DND-41 (cell line): ENCODE measurements around the gene CPAMD8.

Experiments
- ATAC-seq: fragments of 200-7000 bp; cut with Tn5 transposase; 3 replicates; pipeline ENCODE4 v1.9.1; 2021; ENCODE audit warnings: low read depth; ENCODE audit not compliant: insufficient read depth
- DNase-seq: peaks from one replicate; pipeline ENCODE4 v3.0.0-alpha.2; 2020
- H2AFZ ChIP-seq: 2 replicates; pipeline ENCODE4 v1.6.0; 2012; ENCODE audit warnings: low read depth, low read length
- H3K27ac ChIP-seq: 2 replicates; pipeline ENCODE4 v1.5.1; 2012; ENCODE audit warnings: low read length, inconsistent platforms
- H3K27me3 ChIP-seq: fragments of 200-600 bp; sonication (generic); 2 replicates; pipeline ENCODE4 v1.6.0; 2012; ENCODE audit warnings: low read length, mild to moderate bottlenecking, inconsistent platforms; ENCODE audit not compliant: insufficient read depth, poor library complexity
- H3K36me3 ChIP-seq: 2 replicates; pipeline ENCODE4 v1.5.1; 2012; ENCODE audit warnings: low read length, inconsistent platforms; ENCODE audit not compliant: insufficient read depth
- H3K4me1 ChIP-seq: 2 replicates; pipeline ENCODE4 v1.5.1; 2012; ENCODE audit warnings: mild to moderate bottlenecking, low read length; ENCODE audit not compliant: insufficient read depth
- H3K4me2 ChIP-seq: 2 replicates; pipeline ENCODE4 v1.6.0; 2012; ENCODE audit warnings: mild to moderate bottlenecking, moderate library complexity, low read length, inconsistent platforms; ENCODE audit not compliant: insufficient read depth
- H3K4me3 ChIP-seq, 2 experiments: fragments of 200-600 bp in 1 of 2; shearing (Covaris generic) in 1 of 2; 2 replicates each; pipeline ENCODE4 v1.5.1; 2012 to 2016; ENCODE audit warnings: inconsistent platforms in 2 of 2, low read length in 2 of 2, mild to moderate bottlenecking in 2 of 2, low read depth in 1 of 2, moderate library complexity in 1 of 2
- H3K79me2 ChIP-seq: 2 replicates; pipeline ENCODE4 v1.6.0; 2012; ENCODE audit warnings: low read length, inconsistent platforms; ENCODE audit not compliant: insufficient read depth
- H3K9ac ChIP-seq: 2 replicates; pipeline ENCODE4 v1.6.0; 2012; ENCODE audit warnings: low read depth, mild to moderate bottlenecking, inconsistent platforms, low read length, moderate library complexity
- H3K9me3 ChIP-seq: 2 replicates; pipeline ENCODE4 v1.5.1; 2012; ENCODE audit warnings: low read length, moderate library complexity, mild to moderate bottlenecking, inconsistent platforms; ENCODE audit not compliant: insufficient read depth, severe bottlenecking
- H4K20me1 ChIP-seq: 2 replicates; pipeline ENCODE4 v1.6.0; 2012; ENCODE audit warnings: low read length; ENCODE audit not compliant: insufficient read depth
- EZH2 ChIP-seq: IDR thresholded peaks from 3 replicates; pipeline ENCODE4 v1.6.1; 2012; ENCODE audit warnings: borderline replicate concordance, low read depth, mild to moderate bottlenecking, moderate library complexity, low read length, inconsistent platforms; ENCODE audit not compliant: severe bottlenecking
- TF ChIP-seq, protein P1 (sequence below): IDR thresholded peaks from 2 replicates; pipeline ENCODE4 v1.5.1; 2012; ENCODE audit warnings: borderline replicate concordance, low read length, moderate library complexity, mild to moderate bottlenecking; ENCODE audit not compliant: poor library complexity, severe bottlenecking; ENCODE audit errors: extremely low read depth

CPAMD8 gene

GRCh38 chr19:17041976-17042375 lies 15.4 kb upstream of the CPAMD8 start:
- no peaks in the 10 kb centered on the region for H4K20me1 ChIP-seq
- no peaks in the 10 kb centered on the region for H3K79me2 ChIP-seq
- no peak overlapping the region for H2AFZ ChIP-seq
- no peaks in the 10 kb centered on the region for H3K27me3 ChIP-seq
- H3K9me3 ChIP-seq, result no peaks in the 10 kb centered on the region
- no peak for TF ChIP-seq EZH2
- TF ChIP-seq, protein P1, sequence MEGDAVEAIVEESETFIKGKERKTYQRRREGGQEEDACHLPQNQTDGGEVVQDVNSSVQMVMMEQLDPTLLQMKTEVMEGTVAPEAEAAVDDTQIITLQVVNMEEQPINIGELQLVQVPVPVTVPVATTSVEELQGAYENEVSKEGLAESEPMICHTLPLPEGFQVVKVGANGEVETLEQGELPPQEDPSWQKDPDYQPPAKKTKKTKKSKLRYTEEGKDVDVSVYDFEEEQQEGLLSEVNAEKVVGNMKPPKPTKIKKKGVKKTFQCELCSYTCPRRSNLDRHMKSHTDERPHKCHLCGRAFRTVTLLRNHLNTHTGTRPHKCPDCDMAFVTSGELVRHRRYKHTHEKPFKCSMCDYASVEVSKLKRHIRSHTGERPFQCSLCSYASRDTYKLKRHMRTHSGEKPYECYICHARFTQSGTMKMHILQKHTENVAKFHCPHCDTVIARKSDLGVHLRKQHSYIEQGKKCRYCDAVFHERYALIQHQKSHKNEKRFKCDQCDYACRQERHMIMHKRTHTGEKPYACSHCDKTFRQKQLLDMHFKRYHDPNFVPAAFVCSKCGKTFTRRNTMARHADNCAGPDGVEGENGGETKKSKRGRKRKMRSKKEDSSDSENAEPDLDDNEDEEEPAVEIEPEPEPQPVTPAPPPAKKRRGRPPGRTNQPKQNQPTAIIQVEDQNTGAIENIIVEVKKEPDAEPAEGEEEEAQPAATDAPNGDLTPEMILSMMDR, result no peak
- H3K27ac ChIP-seq, result no peak overlapping the region
- H3K36me3 ChIP-seq, result no peaks in the 10 kb centered on the region
- no peak for ATAC-seq
- no peak overlapping the region for H3K4me3 ChIP-seq
- H3K4me2 ChIP-seq, result no peak overlapping the region
- no peaks in the 10 kb centered on the region for H3K4me1 ChIP-seq
- DNase-seq, result no peak
- no peak overlapping the region for H3K9ac ChIP-seq

GRCh38 chr19:17037966-17038500 lies 11.4 kb upstream of the CPAMD8 start:
- Histone ChIP-seq H3K9me3 (no peaks in the 10 kb centered on the region), H2AFZ (no peak overlapping the region), H3K27ac (no peak overlapping the region), H3K36me3 (no peaks in the 10 kb centered on the region), H4K20me1 (no peaks in the 10 kb centered on the region), H3K4me1 (no peaks in the 10 kb centered on the region), H3K4me3 (no peak overlapping the region), H3K4me2 (no peak overlapping the region), H3K27me3 (no peaks in the 10 kb centered on the region), H3K79me2 (no peaks in the 10 kb centered on the region), H3K9ac (no peak overlapping the region)
- DNase-seq (no peak), ATAC-seq (no peak)
- no peak for TF ChIP-seq EZH2
- TF ChIP-seq, protein P1, result no peak

- H3K27ac ChIP-seq, result no peak overlapping the region
- no peak overlapping the region for H3K4me3 ChIP-seq
- no peaks in the 10 kb centered on the region for H4K20me1 ChIP-seq
- no peak overlapping the region for H3K9ac ChIP-seq
- H3K36me3 ChIP-seq, result no peaks in the 10 kb centered on the region
- ATAC-seq (no peak), DNase-seq (no peak)
- H3K4me2 ChIP-seq, result no peak overlapping the region
- no peak for TF ChIP-seq EZH2
- TF ChIP-seq, protein P1, result no peak
- no peaks in the 10 kb centered on the region for H3K27me3 ChIP-seq
- no peak overlapping the region for H2AFZ ChIP-seq
- H3K79me2 ChIP-seq, result no peaks in the 10 kb centered on the region
- H3K4me1 ChIP-seq, result no peaks in the 10 kb centered on the region
- no peaks in the 10 kb centered on the region for H3K9me3 ChIP-seq
Observed at GRCh38 chr19:17037184-17037583, 10.6 kb upstream of the CPAMD8 start.

GRCh38 chr19:17036640-17037039 lies 10.0 kb upstream of the CPAMD8 start:
- Histone ChIP-seq H3K27me3 (no peaks in the 10 kb centered on the region), H3K27ac (no peak overlapping the region), H3K4me2 (no peak overlapping the region), H3K79me2 (no peaks in the 10 kb centered on the region), H3K9me3 (no peaks in the 10 kb centered on the region), H3K36me3 (no peaks in the 10 kb centered on the region), H3K4me1 (no peaks in the 10 kb centered on the region), H4K20me1 (no peaks in the 10 kb centered on the region), H3K4me3 (no peak overlapping the region), H2AFZ (no peak overlapping the region), H3K9ac (no peak overlapping the region)
- ATAC-seq, result no peak
- TF ChIP-seq, protein P1, result no peak
- no peak for TF ChIP-seq EZH2
- no peak for DNase-seq
